GM10266 (cell line): ENCODE results near the gene KCTD1.

Source experiments
- DNase-seq: peaks from one replicate; pipeline ENCODE4 v3.0.0; 2012; ENCODE audit errors: extremely low spot score
- CTCF ChIP-seq: IDR thresholded peaks from 2 replicates; pipeline ENCODE4 v1.5.1; 2012; ENCODE audit warnings: mild to moderate bottlenecking, low read depth; ENCODE audit not compliant: control insufficient read depth, insufficient read depth; ENCODE audit errors: missing control alignments

Gene KCTD1

GRCh38 chr18:26556573-26556972 lies 8.2 kb upstream of the KCTD1 start:
- no peak for TF ChIP-seq CTCF
- no peak for DNase-seq

- DNase-seq, result no peak
- TF ChIP-seq CTCF, result no peak
Observed at GRCh38 chr18:26555804-26556553, 7.6 kb upstream of the KCTD1 start.

- TF ChIP-seq CTCF, result no peak
- no peak for DNase-seq
Observed at GRCh38 chr18:26553943-26554342, 5.6 kb upstream of the KCTD1 start.

GRCh38 chr18:26551695-26552081 lies 3.3 kb upstream of the KCTD1 start:
- no peak for DNase-seq
- TF ChIP-seq CTCF, result no peak

- no peak for DNase-seq
- no peak for TF ChIP-seq CTCF
Observed at GRCh38 chr18:26550998-26551694, 2.8 kb upstream of the KCTD1 start.

GRCh38 chr18:26549263-26550094 lies 1.1 kb upstream of the KCTD1 start:
- peak; percentile 56 for DNase-seq
- no peak for TF ChIP-seq CTCF
